ENCODE measurements around the gene MPZL3. TPM values are rescaled to one million over a fixed set of nuclear protein-coding genes. Genes with fewer than 3 reads are reported as not detected.

Gene MPZL3
- polyA plus RNA-seq, 1 donor from 2014 or later: 3.6 TPM

- Histone ChIP-seq H4K20me1 (ENCODE audit: insufficient read depth) (no peaks in the 10 kb centered on the region), H3K4me3 (ENCODE audit: low read length) (no peak overlapping the region), H3F3A (ENCODE audit: insufficient read depth, low read length, poor library complexity, severe bottlenecking) (no peaks in the 10 kb centered on the region), H3K4me2 (ENCODE audit: low read length) (no peak overlapping the region), H3K36me3 (ENCODE audit: insufficient read depth, low read length) (no peaks in the 10 kb centered on the region), H3K27ac (ENCODE audit: low read length) (no peak overlapping the region), H3K9me3 (ENCODE audit: low read length) (no peaks in the 10 kb centered on the region), H3K79me2 (replicated peaks; ENCODE audit: insufficient read depth, low read length) (no peaks in the 10 kb centered on the region), H3K27me3 (ENCODE audit: insufficient read depth, low read depth, low read length) (no peaks in the 10 kb centered on the region), H3K9me2 (ENCODE audit: insufficient read depth, low read length) (no peaks in the 10 kb centered on the region), H2AFZ (ENCODE audit: low read depth, low read length) (no peak overlapping the region), H3K9ac (ENCODE audit: low read length) (no peak overlapping the region)
- TF ChIP-seq SMC3 (conservative IDR thresholded peaks at IDR 0.05; ENCODE audit: poor library complexity) (no peak), MXI1 (conservative IDR thresholded peaks at IDR 0.05; ENCODE audit: poor library complexity, severe bottlenecking) (no peak), EZH2 (IDR thresholded peaks at IDR 0.05; ENCODE audit: borderline replicate concordance, insufficient read depth, low read length, poor library complexity, severe bottlenecking) (no peak), POLR2AphosphoS5 (IDR thresholded peaks at IDR 0.05) (no peak), RAD21 (conservative IDR thresholded peaks at IDR 0.05) (no peak), TAF1 (IDR thresholded peaks at IDR 0.05; ENCODE audit: low read depth) (no peak), EP300 (conservative IDR thresholded peaks at IDR 0.05; ENCODE audit: poor library complexity, severe bottlenecking) (no peak)
- TF ChIP-seq, protein P1, sequence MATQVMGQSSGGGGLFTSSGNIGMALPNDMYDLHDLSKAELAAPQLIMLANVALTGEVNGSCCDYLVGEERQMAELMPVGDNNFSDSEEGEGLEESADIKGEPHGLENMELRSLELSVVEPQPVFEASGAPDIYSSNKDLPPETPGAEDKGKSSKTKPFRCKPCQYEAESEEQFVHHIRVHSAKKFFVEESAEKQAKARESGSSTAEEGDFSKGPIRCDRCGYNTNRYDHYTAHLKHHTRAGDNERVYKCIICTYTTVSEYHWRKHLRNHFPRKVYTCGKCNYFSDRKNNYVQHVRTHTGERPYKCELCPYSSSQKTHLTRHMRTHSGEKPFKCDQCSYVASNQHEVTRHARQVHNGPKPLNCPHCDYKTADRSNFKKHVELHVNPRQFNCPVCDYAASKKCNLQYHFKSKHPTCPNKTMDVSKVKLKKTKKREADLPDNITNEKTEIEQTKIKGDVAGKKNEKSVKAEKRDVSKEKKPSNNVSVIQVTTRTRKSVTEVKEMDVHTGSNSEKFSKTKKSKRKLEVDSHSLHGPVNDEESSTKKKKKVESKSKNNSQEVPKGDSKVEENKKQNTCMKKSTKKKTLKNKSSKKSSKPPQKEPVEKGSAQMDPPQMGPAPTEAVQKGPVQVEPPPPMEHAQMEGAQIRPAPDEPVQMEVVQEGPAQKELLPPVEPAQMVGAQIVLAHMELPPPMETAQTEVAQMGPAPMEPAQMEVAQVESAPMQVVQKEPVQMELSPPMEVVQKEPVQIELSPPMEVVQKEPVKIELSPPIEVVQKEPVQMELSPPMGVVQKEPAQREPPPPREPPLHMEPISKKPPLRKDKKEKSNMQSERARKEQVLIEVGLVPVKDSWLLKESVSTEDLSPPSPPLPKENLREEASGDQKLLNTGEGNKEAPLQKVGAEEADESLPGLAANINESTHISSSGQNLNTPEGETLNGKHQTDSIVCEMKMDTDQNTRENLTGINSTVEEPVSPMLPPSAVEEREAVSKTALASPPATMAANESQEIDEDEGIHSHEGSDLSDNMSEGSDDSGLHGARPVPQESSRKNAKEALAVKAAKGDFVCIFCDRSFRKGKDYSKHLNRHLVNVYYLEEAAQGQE (IDR thresholded peaks at IDR 0.05; ENCODE audit: borderline replicate concordance): no peak
- TF ChIP-seq, protein P2, sequence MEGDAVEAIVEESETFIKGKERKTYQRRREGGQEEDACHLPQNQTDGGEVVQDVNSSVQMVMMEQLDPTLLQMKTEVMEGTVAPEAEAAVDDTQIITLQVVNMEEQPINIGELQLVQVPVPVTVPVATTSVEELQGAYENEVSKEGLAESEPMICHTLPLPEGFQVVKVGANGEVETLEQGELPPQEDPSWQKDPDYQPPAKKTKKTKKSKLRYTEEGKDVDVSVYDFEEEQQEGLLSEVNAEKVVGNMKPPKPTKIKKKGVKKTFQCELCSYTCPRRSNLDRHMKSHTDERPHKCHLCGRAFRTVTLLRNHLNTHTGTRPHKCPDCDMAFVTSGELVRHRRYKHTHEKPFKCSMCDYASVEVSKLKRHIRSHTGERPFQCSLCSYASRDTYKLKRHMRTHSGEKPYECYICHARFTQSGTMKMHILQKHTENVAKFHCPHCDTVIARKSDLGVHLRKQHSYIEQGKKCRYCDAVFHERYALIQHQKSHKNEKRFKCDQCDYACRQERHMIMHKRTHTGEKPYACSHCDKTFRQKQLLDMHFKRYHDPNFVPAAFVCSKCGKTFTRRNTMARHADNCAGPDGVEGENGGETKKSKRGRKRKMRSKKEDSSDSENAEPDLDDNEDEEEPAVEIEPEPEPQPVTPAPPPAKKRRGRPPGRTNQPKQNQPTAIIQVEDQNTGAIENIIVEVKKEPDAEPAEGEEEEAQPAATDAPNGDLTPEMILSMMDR (IDR thresholded peaks at IDR 0.05; ENCODE audit: poor library complexity, severe bottlenecking): no peak
These were observed 53.0 kb downstream of the MPZL3 start for GRCh38 chr11:118199135-118199534.

DNA sequence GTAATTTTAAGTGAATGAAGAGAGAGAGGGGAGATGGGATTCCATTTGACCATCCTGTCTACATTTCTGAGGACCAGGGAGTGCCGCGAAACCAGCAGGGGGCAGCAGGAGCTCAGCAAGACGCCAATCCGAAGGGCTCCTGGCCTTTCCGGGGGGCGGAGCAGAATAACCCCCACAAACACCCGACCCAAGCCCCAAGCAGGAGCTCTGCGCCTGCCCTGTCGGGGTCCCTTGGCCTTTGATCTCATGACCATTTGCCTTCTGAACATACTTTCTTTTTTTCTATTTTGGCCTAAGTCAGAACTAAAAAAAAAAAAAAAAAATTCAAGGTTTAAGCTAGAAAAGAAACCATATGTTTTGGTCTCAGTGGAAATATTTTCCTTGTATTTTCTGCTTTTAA is 53.8 kb downstream of the MPZL3 start:
- Histone ChIP-seq H3K4me3 (ENCODE audit: low read length) (no peak overlapping the region), H3K27ac (ENCODE audit: low read length) (no peak overlapping the region)

More for the DNA sequence above, 53.8 kb downstream of the MPZL3 start:
- Histone ChIP-seq H3F3A (ENCODE audit: insufficient read depth, low read length, poor library complexity, severe bottlenecking) (no peaks in the 10 kb centered on the region), H3K79me2 (replicated peaks; ENCODE audit: insufficient read depth, low read length) (no peaks in the 10 kb centered on the region), H2AFZ (ENCODE audit: low read depth, low read length) (no peak overlapping the region), H3K9me3 (ENCODE audit: low read length) (no peaks in the 10 kb centered on the region), H3K9me2 (ENCODE audit: insufficient read depth, low read length) (no peaks in the 10 kb centered on the region), H3K36me3 (ENCODE audit: insufficient read depth, low read length) (no peaks in the 10 kb centered on the region), H4K20me1 (ENCODE audit: insufficient read depth) (no peaks in the 10 kb centered on the region), H3K9ac (ENCODE audit: low read length) (no peak overlapping the region), H3K27me3 (ENCODE audit: insufficient read depth, low read depth, low read length) (no peaks in the 10 kb centered on the region), H3K4me2 (ENCODE audit: low read length) (no peak overlapping the region)
- peak; percentile 70 for TF ChIP-seq RAD21 (conservative IDR thresholded peaks at IDR 0.05)
- TF ChIP-seq, protein P2 (IDR thresholded peaks at IDR 0.05; ENCODE audit: poor library complexity, severe bottlenecking): peak; percentile 66
- TF ChIP-seq MXI1 (conservative IDR thresholded peaks at IDR 0.05; ENCODE audit: poor library complexity, severe bottlenecking): no peak
- no peak for TF ChIP-seq TAF1 (IDR thresholded peaks at IDR 0.05; ENCODE audit: low read depth)
- peak; percentile 71 for TF ChIP-seq SMC3 (conservative IDR thresholded peaks at IDR 0.05; ENCODE audit: poor library complexity)

All from neural cell (in vitro differentiated cells).